ENCODE measurements around the gene ANKMY1. TPM values are rescaled to one million over a fixed set of nuclear protein-coding genes. Genes with fewer than 3 reads are reported as not detected.

ANKMY1 gene
- total RNA-seq, 3 donors from 2014 or later (not counting 1 experiment from before 2014, with no cell fraction given): 43.8 to 51.5 (median 46.6) TPM

DNA sequence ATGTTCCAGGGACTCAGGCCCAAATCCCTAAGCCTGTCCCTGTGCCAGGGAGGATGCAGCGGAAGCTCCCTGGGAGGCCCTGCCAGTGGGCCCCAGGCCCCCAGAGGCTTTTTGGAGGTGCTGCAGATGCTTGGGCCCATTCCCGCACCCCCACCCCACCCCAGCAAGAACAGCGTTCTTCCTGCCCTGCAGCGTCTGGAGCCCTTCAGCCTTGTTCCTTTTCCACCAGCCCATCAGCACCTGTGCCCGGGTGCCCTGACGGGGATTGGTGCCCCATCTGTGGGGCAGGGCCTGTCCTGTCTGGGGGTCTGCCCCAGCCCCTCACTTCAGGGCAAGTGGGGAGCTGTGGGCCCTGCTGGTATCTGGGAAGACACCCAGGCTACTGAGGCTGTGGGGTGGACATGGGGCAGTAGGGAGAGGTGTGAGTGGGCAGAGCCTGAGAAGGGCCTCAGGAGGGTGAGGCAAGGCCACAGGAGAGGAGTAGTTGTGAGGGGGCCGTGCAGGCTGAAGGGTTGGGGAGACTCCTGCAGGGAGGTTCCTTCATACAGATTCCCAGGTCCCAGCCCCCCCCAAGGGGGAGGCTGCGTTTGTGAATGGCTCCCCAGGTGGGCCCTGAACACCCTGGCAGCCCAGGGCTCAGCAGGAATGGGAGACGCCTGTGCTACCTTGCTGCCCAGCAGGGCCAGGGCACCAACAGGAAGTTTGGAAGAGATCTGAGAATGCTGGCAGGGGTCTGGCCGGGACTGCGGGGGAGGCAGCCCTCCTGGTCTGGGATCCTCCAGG is 12.9 kb upstream of the ANKMY1 start:
- no peaks in the 10 kb centered on the region for H3K27me3 ChIP-seq (ENCODE audit: control insufficient read depth, insufficient read depth, low read length)
- H3K27ac ChIP-seq (ENCODE audit: low read length): no peak overlapping the region
- WGBS (ENCODE audit: insufficient coverage): 94% methylated on average over 10 of the region's 11 CpGs
- Mint-ChIP-seq H3K4me1 (peaks cover 46 to 62% of the 10 kb centered on the region in 2 donors), H3K4me3 (peak overlapping the region; percentile 89), H3K36me3 (no peaks in the 10 kb centered on the region), H3K27me3 (ENCODE audit: low read depth in 2 of 2) (no peaks in the 10 kb centered on the region), H3K9me3 (no peaks in the 10 kb centered on the region), H3K27ac (peak overlapping the region; percentile 34 to 54)
- DNase-seq (peak in 1 of 2 donors; percentile 14), ATAC-seq (no peak)
- no peak overlapping the region for H3K4me3 ChIP-seq (ENCODE audit: low read length)
- intact Hi-C loops (cut with micrococcal nuclease): no loop called here
- TF ChIP-seq, protein P1, sequence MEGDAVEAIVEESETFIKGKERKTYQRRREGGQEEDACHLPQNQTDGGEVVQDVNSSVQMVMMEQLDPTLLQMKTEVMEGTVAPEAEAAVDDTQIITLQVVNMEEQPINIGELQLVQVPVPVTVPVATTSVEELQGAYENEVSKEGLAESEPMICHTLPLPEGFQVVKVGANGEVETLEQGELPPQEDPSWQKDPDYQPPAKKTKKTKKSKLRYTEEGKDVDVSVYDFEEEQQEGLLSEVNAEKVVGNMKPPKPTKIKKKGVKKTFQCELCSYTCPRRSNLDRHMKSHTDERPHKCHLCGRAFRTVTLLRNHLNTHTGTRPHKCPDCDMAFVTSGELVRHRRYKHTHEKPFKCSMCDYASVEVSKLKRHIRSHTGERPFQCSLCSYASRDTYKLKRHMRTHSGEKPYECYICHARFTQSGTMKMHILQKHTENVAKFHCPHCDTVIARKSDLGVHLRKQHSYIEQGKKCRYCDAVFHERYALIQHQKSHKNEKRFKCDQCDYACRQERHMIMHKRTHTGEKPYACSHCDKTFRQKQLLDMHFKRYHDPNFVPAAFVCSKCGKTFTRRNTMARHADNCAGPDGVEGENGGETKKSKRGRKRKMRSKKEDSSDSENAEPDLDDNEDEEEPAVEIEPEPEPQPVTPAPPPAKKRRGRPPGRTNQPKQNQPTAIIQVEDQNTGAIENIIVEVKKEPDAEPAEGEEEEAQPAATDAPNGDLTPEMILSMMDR (IDR thresholded peaks at IDR 0.05): no peak
- H3K9me3 ChIP-seq (ENCODE audit: control insufficient read depth, insufficient read depth, low read length): no peaks in the 10 kb centered on the region
- H3K36me3 ChIP-seq (ENCODE audit: control insufficient read depth, insufficient read depth, low read length): peaks cover 36% of the 10 kb centered on the region
- H3K4me1 ChIP-seq (ENCODE audit: control insufficient read depth, insufficient read depth, low read length): peaks cover 62% of the 10 kb centered on the region

DNA sequence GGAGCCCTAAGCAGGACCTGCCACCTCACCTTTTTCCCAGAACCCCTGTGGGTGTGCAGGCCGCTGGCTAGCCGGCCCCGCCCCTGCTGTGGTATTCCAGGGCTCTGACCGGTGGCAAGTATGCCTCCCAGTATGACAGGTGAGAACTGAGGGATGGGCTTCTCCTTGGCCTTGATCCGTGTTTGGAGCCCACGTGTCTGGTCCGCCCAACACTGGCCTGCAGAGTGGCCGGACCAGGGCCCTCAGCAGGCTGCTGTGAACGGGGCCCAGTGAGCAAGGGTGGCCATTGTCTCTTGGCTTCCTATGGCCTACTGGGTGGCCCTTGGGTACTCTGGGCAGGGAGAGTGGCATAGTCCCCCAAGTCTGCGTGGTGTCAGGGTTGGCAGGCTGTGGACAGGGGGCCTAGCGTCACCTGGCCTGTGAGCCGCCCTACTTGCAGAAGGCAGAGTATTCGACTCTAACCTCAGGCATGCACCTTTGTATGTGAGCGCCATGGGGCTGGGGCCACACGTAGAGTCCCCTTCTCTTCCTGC is 12.3 kb upstream of the ANKMY1 start:
- Mint-ChIP-seq H3K9me3 (no peaks in the 10 kb centered on the region), H3K27ac (peak overlapping the region; percentile 77 to 84), H3K4me1 (peaks cover 52 to 66% of the 10 kb centered on the region in 2 donors), H3K27me3 (ENCODE audit: low read depth in 2 of 2) (no peaks in the 10 kb centered on the region), H3K36me3 (no peaks in the 10 kb centered on the region), H3K4me3 (peak overlapping the region; percentile 89)
- Histone ChIP-seq H3K9me3 (ENCODE audit: control insufficient read depth, insufficient read depth, low read length) (no peaks in the 10 kb centered on the region), H3K27me3 (ENCODE audit: control insufficient read depth, insufficient read depth, low read length) (no peaks in the 10 kb centered on the region), H3K4me1 (ENCODE audit: control insufficient read depth, insufficient read depth, low read length) (peaks cover 69% of the 10 kb centered on the region), H3K4me3 (ENCODE audit: low read length) (peak overlapping the region; percentile 58), H3K27ac (ENCODE audit: low read length) (peak overlapping the region; percentile 34), H3K36me3 (ENCODE audit: control insufficient read depth, insufficient read depth, low read length) (peaks cover 30% of the 10 kb centered on the region)
- 77% methylated on average over 15 of the region's 15 CpGs for WGBS (ENCODE audit: insufficient coverage)
- peak in 1 of 2 donors; percentile 14 for DNase-seq
- TF ChIP-seq, protein P1 (IDR thresholded peaks at IDR 0.05): no peak
- ATAC-seq: no peak
- intact Hi-C loops (cut with micrococcal nuclease): loop anchor here (1.0 to 10.0 kb wide), 4 partner anchors 10 to 872 kb away; partner anchors contain the start of genes DUSP28, HDLBP and SEPTIN2

DNA sequence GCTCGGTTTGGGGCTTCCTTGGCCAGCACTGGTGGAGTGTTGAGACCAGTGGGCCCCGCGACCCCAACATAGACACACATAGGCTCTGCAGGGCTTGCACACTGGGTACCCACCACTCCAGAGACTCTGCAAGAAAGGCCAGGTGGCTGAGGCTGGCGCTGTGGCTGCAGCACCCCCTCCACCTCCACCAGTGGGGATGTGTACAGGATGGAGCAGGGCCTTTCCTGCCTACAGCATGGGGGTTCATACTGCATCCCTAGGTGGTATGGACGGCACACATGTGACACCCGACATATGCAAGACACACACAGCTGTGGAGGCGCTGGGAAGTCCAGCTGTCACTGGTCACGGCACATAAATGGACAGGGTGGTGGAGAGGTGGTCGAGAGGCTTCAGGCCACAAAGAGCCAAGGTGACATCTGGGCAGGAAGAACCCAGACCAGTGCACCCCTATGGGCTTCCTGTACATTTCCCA is 11.8 kb upstream of the ANKMY1 start:
- Mint-ChIP-seq H3K27me3 (ENCODE audit: low read depth in 2 of 2) (no peaks in the 10 kb centered on the region), H3K27ac (peak overlapping the region; percentile 77 to 84), H3K4me1 (peaks cover 57 to 68% of the 10 kb centered on the region in 2 donors), H3K36me3 (no peaks in the 10 kb centered on the region), H3K9me3 (no peaks in the 10 kb centered on the region), H3K4me3 (peak overlapping the region; percentile 89)
- DNase-seq: no peak
- no peak for ATAC-seq
- Histone ChIP-seq H3K4me1 (ENCODE audit: control insufficient read depth, insufficient read depth, low read length) (peaks cover 74% of the 10 kb centered on the region), H3K36me3 (ENCODE audit: control insufficient read depth, insufficient read depth, low read length) (peaks cover 25% of the 10 kb centered on the region), H3K27ac (ENCODE audit: low read length) (peak overlapping the region; percentile 34), H3K27me3 (ENCODE audit: control insufficient read depth, insufficient read depth, low read length) (no peaks in the 10 kb centered on the region), H3K9me3 (ENCODE audit: control insufficient read depth, insufficient read depth, low read length) (no peaks in the 10 kb centered on the region), H3K4me3 (ENCODE audit: low read length) (peak overlapping the region; percentile 58)
- TF ChIP-seq, protein P1 (IDR thresholded peaks at IDR 0.05): no peak
- intact Hi-C loops (cut with micrococcal nuclease): loop anchor here (1.0 to 10.0 kb wide), 4 partner anchors 9 to 873 kb away; partner anchors contain the start of genes DUSP28, HDLBP and SEPTIN2
- WGBS (ENCODE audit: insufficient coverage): 46% methylated on average over 9 of the region's 9 CpGs

Measured in natural killer cell (primary cell).